Epidermal melanocyte (primary cell): Measurements from ENCODE around the gene DCBLD2.

Source experiments
- DNase-seq: peaks from one replicate; pipeline ENCODE4 v3.0.0; 2011; ENCODE audit warnings: low spot score; ENCODE audit not compliant: insufficient read length

The DCBLD2 gene

GRCh38 chr3:98901392-98902350, at the start of gene DCBLD2:
DCBLD2 (minus strand) TSS chr3:98901695; CDS start chr3:98901326, 369 bp downstream.
- DNase-seq, result peak; percentile 93

GRCh38 chr3:98945666-98946065, 44.2 kb upstream of the DCBLD2 start:
- no peak for DNase-seq

- no peak for DNase-seq
Measured at GRCh38 chr3:98945101-98945524, 43.6 kb upstream of the DCBLD2 start.

GRCh38 chr3:98930413-98930812, 28.9 kb upstream of the DCBLD2 start:
- DNase-seq, result no peak

- no peak for DNase-seq
Measured at GRCh38 chr3:98921957-98922356, 20.5 kb upstream of the DCBLD2 start.

- DNase-seq, result no peak
Measured at GRCh38 chr3:98920166-98920565, 18.7 kb upstream of the DCBLD2 start.

- no peak for DNase-seq
Measured at GRCh38 chr3:98918586-98918985, 17.1 kb upstream of the DCBLD2 start.

- no peak for DNase-seq
Measured at GRCh38 chr3:98917608-98918007, 16.1 kb upstream of the DCBLD2 start.

GRCh38 chr3:98914210-98915080, 12.9 kb upstream of the DCBLD2 start:
- DNase-seq, result no peak

GRCh38 chr3:98912448-98912847, 11.0 kb upstream of the DCBLD2 start:
- no peak for DNase-seq

- DNase-seq, result no peak
Measured at GRCh38 chr3:98906230-98906629, 4.7 kb upstream of the DCBLD2 start.

GRCh38 chr3:98903705-98904481, 2.4 kb upstream of the DCBLD2 start:
- no peak for DNase-seq

GRCh38 chr3:98903099-98903498, 1.6 kb upstream of the DCBLD2 start:
- no peak for DNase-seq

GRCh38 chr3:98902351-98902740, 851 bp upstream of the DCBLD2 start:
- DNase-seq, result no peak

- no peak for DNase-seq
Measured at GRCh38 chr3:98901119-98901391, 440 bp downstream of the DCBLD2 start.

- no peak for DNase-seq
Measured at GRCh38 chr3:98900265-98901118, 1.0 kb downstream of the DCBLD2 start.

GRCh38 chr3:98897701-98898100, 3.8 kb downstream of the DCBLD2 start:
- no peak for DNase-seq

GRCh38 chr3:98894791-98895576, 6.5 kb downstream of the DCBLD2 start:
- DNase-seq, result no peak

- no peak for DNase-seq
Measured at GRCh38 chr3:98893740-98894139, 7.8 kb downstream of the DCBLD2 start.

- no peak for DNase-seq
Measured at GRCh38 chr3:98892263-98892662, 9.2 kb downstream of the DCBLD2 start.
